Retina (tissue), 1 donor: ENCODE data around the gene GSC.
"Not testable (repeated sequence)": the region's sequence is repeated elsewhere in the genome, so short reads cannot be mapped to it uniquely, and the experiment has no call there.

Experiments used
- DNase-seq: peaks from one replicate; pipeline ENCODE4 v3.0.0-alpha.2; 2016

Gene GSC

GRCh38 chr14:94771158-94771905, 1.4 kb upstream of the GSC start:
- DNase-seq, result peak; percentile 75

GRCh38 chr14:94770815-94771157, 873 bp upstream of the GSC start:
- no peak for DNase-seq

DNA sequence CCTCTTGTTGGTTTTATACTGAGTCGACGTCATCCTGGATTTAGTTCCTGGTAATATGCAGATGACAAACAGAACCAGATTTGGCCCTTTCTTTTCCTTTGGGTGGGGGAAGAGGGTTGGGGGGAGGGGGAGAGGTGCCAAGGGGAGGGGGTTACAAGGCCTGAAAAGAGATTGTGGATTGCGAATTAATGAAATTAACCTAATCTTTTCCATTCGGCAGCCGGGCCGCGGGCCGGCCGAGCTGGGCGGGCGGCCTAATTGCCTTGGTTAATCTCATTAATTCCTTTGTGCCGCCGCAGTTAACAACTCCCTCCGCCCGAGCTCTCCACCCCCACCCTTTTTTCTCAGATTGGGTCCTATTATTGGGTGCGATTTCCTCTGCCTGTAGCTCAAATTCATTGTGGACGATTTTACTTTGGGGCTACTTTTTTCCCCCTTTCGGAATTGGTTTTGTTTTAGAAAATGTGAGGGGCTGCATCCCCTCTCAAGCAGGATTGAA, 387 bp upstream of the GSC start:
- peak; percentile 61 for DNase-seq

- DNase-seq, result peak; percentile 77
Observed at GRCh38 chr14:94768521-94769390, 1.2 kb downstream of the GSC start.

DNA sequence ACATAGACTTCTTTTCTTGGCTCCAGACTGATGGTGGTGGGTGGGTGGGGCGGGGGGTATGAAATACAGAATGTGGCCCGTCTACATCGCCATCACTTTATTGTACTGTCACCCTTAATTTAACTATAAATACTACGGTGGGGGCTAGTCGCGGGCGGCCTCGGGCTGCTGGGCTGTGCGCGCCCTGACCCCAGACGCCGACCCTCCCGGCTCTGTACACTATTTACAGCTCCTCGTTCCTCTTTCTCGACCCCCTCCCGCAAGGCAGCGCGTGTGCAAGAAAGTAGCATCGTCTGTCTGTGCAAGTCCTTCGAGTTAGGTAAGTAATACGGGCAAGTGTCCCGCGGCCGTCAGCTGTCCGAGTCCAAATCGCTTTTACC, 1.8 kb downstream of the GSC start:
- no peak for DNase-seq

DNA sequence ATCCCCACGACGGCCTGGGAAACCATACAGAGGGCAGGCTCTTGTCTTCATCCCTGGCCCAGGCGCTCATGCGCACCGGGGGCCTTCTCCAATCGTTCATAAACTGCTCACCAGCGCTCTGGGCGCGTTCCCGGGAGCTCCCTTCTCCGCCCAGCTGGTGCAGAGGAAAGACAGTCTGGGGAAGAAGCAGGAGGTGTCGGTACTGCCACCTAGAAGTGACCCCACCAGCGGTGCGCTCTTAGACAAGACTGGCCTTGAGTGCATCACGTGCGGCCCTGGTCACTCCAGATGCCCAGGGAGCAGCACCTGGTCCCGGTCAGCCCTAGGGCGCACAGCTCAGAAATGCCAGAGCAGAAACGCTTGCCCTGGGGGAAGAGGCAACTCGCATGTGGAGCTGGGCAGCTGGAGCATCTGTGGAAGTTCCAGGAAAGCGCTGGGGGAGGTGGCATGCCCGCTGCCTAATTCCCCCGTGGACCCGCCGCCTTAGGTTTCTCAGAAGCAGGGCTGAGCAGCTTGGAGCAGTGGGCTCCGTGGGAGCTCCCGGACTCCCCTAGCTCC, 2.5 kb downstream of the GSC start:
- DNase-seq, result peak; percentile 57

DNA sequence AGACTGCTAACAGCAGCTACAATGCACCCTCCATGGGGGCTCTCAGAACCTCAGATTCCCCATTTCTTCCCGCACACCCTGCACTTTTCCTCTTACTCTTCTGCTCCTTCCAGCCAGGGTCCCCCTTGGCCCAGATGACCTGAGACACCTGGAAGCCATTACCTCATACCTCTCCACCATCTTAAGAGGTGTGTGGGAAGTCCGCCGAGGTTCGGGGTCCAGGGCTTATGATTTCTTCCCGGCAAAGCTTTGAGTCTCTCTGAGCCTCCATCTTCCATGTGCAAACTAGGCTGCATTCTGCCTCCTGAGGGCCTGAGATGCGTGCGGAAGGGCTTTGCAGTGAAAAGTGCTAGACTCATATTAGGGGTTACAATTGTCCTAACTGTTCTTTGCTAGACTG, 5.3 kb downstream of the GSC start:
- no peak for DNase-seq

GRCh38 chr14:94762431-94762830, 7.5 kb downstream of the GSC start:
- no peak for DNase-seq

DNA sequence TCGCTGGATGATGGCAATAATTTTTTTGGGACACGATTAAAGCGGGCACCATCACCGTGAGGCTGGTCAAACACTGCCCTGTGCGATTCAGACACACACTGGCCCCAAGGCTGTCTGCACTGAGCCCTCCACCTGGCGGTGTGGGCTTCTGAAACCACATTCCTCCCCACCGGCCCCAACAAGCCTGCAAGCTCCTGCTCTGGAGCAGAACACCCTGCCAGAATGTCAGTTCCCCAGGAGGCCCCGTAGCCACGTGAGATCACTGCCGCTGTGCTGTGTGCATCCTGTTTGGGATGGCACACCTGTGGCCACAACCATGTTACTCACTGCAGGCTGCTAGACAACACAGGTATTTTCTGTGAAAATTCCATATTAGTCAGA, 7.9 kb downstream of the GSC start:
- no peak for DNase-seq

DNA sequence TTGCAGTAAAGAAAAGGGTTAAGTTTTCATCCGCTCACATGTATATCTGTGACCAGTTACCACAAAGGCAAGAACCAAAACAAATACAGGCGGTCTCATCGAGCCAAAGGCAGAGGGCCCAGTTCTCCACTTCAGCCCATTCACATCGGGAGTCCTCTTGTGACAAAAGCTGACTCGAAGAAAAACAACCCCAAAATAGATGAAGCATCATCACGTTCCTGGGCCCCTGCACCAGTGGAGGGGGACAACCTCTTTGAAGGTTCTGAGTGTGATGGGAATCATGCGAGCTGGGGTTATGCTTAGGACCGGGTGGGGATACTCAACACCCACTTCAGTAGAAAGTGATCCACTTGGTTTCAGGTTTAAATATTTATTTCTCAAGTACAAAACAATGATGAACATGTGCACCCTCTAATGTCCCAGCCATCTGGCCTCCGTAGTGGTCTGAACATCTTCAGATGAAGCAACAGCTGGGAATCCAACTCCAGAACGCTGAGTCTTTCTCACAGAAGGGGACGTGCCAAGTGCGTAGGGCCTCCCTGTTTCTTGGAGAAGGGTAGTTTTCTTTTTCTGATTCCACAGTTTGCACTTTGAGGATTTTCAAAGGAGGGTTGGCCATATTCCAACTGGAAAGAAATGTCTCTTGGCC, 8.4 kb downstream of the GSC start:
- DNase-seq, result no peak

- DNase-seq, result no peak
Observed at GRCh38 chr14:94756310-94756882, 13.5 kb downstream of the GSC start.

GRCh38 chr14:94754391-94754942, 15.4 kb downstream of the GSC start:
- no peak for DNase-seq

DNA sequence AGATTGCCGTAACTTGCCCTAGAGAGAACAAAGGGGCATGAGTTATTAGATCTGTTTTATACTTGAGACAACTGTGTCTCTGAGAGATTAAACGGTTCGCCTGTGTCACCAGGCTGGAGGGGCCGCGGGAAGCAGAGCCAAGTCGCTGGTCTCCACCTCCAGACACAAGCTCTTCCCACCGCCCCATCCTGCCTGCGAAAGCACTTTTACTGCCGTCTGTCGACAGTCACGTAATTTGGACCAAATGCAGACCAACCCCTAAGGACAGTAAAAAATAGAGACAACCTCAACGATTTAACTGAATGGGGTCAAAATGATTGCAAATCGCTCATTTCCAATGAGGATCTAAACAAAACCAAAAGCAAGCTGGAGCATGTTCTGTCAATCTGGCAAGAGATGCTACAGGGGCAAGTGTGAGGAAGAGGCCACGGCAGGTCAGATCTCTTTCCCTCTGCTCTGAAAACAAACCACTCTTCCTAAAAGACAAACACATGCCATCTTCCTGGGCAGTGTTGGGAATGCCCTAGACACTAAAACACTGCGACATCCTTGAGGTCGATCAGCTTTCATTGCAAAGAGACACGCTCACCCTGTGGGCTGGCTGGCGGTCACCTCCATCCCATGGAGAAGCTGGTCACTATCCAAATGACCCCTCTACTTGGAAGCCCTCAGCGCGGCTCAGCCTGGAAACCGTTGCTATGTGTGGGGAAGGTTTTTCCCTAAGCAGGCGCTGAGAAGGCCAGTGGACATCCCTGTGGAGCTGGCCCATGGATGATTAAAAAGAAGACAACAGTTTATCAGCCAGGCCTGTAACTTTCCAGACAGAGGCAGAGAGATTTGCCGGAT, 17.1 kb downstream of the GSC start:
- DNase-seq, result no peak

DNA sequence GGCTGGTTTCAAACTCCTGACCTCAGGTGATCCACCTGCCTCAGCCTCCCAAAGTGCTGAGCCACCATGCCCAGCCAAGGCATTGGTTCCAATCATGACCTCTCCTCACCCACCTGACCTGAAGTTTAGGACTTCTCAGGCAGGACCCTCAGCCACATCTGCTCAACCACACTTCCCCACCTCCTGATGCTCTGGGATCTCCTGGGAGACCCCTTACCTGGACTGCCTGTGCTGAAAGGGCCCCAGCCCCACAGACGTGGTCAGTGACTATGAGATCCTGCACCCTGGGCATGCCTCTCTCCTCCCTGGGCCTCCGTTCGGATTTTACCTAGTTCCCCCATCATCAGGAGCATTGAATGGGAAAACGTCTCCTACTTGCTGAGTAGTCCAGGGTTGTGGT, 18.0 kb downstream of the GSC start:
- DNase-seq, result no peak

DNA sequence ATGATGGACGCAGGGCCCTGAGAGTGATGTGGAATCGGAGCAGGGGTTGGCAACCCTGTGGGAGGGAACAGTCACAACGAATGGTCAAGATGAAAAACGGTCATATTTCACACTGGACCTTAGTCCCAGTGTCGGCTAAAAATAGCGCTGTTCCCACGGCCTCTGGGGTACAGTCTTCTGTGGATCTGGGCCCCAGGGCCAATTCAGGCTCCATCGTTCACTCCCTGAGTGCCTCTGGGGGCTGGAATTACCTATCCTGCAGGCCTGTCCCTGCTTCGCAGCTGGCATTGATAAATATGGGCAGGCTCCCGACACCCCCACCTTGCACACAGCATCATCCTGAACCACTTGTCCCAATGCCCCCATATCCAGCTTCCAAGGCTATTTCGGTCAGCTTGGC, 18.6 kb downstream of the GSC start:
- DNase-seq, result no peak

- DNase-seq, result no peak
Observed at GRCh38 chr14:94750371-94750770, 19.5 kb downstream of the GSC start.

GRCh38 chr14:94748667-94749347, 21.1 kb downstream of the GSC start:
- DNase-seq, result peak; percentile 66

DNA sequence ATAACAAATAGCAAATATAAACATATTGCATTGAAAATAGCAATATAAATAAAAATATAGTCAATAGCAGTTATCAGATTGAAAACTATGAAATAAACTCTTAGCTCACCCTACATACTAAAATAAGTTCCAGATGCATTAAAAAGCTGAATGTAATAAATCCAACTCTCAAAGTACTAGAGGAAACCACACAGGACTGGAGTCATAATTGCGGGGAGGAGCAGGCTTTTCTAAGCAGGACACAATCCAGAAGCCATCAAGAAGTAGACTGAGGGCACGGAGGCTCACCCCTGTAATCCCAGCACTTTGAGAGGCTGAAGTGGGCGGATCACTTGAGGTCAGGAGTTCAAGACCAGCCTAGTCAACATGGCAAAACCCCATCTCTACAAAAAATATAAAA, 22.2 kb downstream of the GSC start:
- no peak for DNase-seq

- DNase-seq, result not testable (repeated sequence)
Observed at GRCh38 chr14:94747153-94747552, 22.8 kb downstream of the GSC start.

DNA sequence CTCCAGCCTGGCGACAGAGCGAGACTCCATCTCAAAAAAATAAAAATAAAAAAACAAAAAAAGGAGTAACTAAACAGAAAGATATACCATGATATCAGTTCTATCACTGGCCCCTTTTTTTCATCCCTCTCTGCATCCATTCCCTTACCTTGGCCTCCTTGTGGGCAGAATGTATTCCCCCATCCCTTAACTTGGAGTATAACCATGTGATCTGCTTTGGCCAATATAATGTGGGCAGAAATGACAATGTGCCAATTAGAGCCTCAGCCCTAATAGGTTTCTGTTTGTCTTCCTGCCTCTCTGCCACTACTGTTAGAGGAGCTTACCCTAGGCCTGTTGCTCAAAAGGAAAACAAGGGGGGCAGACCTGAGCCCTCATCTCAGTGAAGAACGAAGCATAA, 23.8 kb downstream of the GSC start:
- DNase-seq, result no peak

DNA sequence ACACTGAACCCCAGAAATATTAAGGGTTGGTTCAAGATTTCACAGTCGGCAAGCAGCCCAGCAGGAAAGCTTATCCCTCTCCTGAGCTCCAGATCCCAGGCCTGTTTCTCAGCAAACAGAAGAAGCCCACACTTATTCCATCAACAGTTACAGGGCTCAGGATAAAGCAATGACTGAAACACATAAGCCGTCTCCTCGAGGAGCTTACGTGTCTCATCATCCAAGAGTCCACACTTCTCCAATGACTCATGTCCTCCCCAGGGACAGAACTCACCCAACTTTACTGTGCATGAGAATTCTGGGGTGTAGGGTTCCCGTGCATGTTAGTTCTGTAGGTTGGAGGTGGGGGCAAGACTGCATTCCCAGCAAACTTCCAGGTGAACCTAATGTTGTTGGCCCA, 31.2 kb downstream of the GSC start:
- no peak for DNase-seq
